Right lobe of liver (tissue), 6 donors: ENCODE measurements around the gene CCDC71L. TPM values are rescaled to one million over a fixed set of nuclear protein-coding genes. Genes with fewer than 3 reads are reported as not detected.
"Not testable (repeated sequence)": the region's sequence is repeated elsewhere in the genome, so short reads cannot be mapped to it uniquely, and the experiment has no call there.

Experiments used
- ATAC-seq, 4 donors: fragments of 200-7000 bp; cut with Tn5 transposase; one replicate each; pipeline ENCODE4 v1.9.1; 2020; ENCODE audit warnings: mild to moderate bottlenecking in 4 of 4, moderate library complexity in 4 of 4
- DNase-seq, 3 donors: peaks; one replicate each; pipeline ENCODE4 v3.0.0-alpha.2; 2020
- H3K27ac ChIP-seq, 3 donors: fragments of 200-600 bp; one replicate each; pipeline ENCODE4 v1.8.0; 2022
- H3K27me3 ChIP-seq, 2 donors: fragments of 200-600 bp; one replicate each; pipeline ENCODE4 v1.8.0; 2022
- H3K36me3 ChIP-seq, 4 donors: fragments of 200-600 bp; sonication (generic) in 1 of 4; one replicate each; pipeline versions ENCODE4 v1.5.1 to v1.8.0; 2017 to 2022; ENCODE audit warnings: control low read depth in 1 of 4
- H3K4me1 ChIP-seq, 4 donors: fragments of 200-600 bp; sonication (generic) in 1 of 4; one replicate each; pipeline versions ENCODE4 v1.5.1 to v1.8.0; 2017 to 2022; ENCODE audit warnings: control low read depth in 1 of 4
- H3K4me3 ChIP-seq, 3 donors: fragments of 200-600 bp; one replicate each; pipeline ENCODE4 v1.8.0; 2022
- H3K9me3 ChIP-seq, 4 donors: fragments of 200-600 bp; sonication (generic) in 1 of 4; one replicate each; pipeline versions ENCODE4 v1.5.1 to v1.8.0; 2017 to 2022; ENCODE audit warnings: control low read depth in 1 of 4
- POLR2A ChIP-seq: fragments of 450-650 bp; IDR thresholded peaks from one replicate; pipeline ENCODE4 v1.6.1; 2017; ENCODE audit warnings: antibody characterized with exemption, mild to moderate bottlenecking
- WGBS: methylation state at CpG from one replicate; pipeline ENCODE4 v1.1.6; 2018; ENCODE audit warnings: low coverage, low lambda C conversion rate; ENCODE audit not compliant: insufficient coverage; ENCODE audit errors: missing lambda C conversion rate; 5-methylcytosine and 5-hydroxymethylcytosine counted together
- intact Hi-C, 2 donors: fragments of 100-400 bp; cut with DNase I; formaldehyde crosslinking; loops; one replicate each; pipeline versions ENCODE4 v1.11.2 to v1.14.1; 2022
- total RNA-seq, 6 experiments: library from RNA; depleted of rRNA in 2 of 6; stranded (reverse); fragments of >200 nt in 2 of 6; fragmentation: NEBNext Ultra II Directional in 3 of 6; extraction: Animal tissue kit (Norgen Biotek cat#: 25700) in 3 of 6; gene quantifications; one replicate each; pipeline versions ENCODE4 v1.1.0 to v1.2.4, GENCODE V29; 2016 to 2023
- TF ChIP-seq, protein P1 (sequence below), 4 donors: fragments of 200-600 bp in 3 of 4; fragments of 450-650 bp in 1 of 4; IDR thresholded peaks; one replicate each; pipeline versions ENCODE4 v1.5.1 to v1.8.0; 2016 to 2022; ENCODE audit warnings: antibody characterized with exemption in 4 of 4, mild to moderate bottlenecking in 2 of 4
- donor health status: DM: no; HTN: yes; CAD: no.
- donor health status: DM: no; HTN: no; CAD: no.
- donor health status: DM: no; HTN: no; CAD: no.
- donor health status: DM: no; HTN: yes; CAD: no.
- donor health status: DM: no; HTN: yes; CAD: no.

CCDC71L gene
- total RNA-seq, 6 experiments from 2014 or later, result 8.6 to 45.7 (median 22.6) TPM

DNA sequence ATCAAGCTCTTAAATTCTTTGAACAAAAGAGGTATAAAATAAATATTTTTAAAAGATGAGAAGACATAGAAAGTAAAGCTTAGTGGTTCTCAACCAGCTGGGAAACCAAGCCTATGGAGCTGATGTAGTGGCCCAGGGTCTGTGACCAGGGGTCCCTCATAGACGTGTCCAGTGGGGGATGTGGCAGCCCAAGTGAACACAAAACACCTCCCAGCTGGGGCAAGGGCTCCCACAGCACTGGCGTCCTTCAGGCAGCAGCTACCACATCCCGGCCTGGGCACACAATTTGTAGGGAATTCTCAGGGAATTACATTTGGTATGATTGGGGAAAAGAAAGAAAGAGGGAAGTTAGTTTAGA is 17.8 kb upstream of the CCDC71L start:
- no peak overlapping the region for H3K4me3 ChIP-seq
- no peak overlapping the region for H3K27ac ChIP-seq
- H3K9me3 ChIP-seq, result no peaks in the 10 kb centered on the region
- ATAC-seq (no peak), DNase-seq (no peak)
- intact Hi-C loops, result no loop called here
- H3K4me1 ChIP-seq, result no peaks in the 10 kb centered on the region
- H3K27me3 ChIP-seq, result no peaks in the 10 kb centered on the region
- TF ChIP-seq, protein P1, sequence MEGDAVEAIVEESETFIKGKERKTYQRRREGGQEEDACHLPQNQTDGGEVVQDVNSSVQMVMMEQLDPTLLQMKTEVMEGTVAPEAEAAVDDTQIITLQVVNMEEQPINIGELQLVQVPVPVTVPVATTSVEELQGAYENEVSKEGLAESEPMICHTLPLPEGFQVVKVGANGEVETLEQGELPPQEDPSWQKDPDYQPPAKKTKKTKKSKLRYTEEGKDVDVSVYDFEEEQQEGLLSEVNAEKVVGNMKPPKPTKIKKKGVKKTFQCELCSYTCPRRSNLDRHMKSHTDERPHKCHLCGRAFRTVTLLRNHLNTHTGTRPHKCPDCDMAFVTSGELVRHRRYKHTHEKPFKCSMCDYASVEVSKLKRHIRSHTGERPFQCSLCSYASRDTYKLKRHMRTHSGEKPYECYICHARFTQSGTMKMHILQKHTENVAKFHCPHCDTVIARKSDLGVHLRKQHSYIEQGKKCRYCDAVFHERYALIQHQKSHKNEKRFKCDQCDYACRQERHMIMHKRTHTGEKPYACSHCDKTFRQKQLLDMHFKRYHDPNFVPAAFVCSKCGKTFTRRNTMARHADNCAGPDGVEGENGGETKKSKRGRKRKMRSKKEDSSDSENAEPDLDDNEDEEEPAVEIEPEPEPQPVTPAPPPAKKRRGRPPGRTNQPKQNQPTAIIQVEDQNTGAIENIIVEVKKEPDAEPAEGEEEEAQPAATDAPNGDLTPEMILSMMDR (IDR thresholded peaks at IDR 0.05), result no peak
- TF ChIP-seq POLR2A, result no peak
- no peaks in the 10 kb centered on the region for H3K36me3 ChIP-seq
- WGBS, result 75% methylated on average over 3 of the region's 3 CpGs

DNA sequence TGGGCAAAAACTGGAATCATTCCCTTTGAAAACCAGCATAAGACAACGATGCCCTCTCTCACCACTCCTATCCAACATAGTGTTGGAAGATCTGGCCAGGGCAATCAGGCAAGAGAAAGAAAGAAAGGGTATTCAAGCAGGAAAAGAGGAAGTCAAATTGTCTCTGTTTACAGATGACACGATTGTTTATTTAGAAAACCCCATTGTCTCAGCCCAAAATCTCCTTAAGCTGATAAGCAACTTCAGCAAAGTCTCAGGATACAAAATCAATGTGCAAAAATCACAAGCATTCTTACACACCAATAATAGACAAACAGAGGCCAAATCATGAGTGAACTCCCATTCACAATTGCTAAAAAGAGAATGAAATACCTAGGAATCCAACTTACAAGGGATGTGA is 15.5 kb upstream of the CCDC71L start:
- DNase-seq, ATAC-seq, H3K36me3 ChIP-seq, H3K27ac ChIP-seq, H3K4me1 ChIP-seq, H3K4me3 ChIP-seq, H3K27me3 ChIP-seq, intact Hi-C loops, H3K9me3 ChIP-seq: not testable (repeated sequence)
- WGBS, result 37% methylated on average over 2 of the region's 2 CpGs

DNA sequence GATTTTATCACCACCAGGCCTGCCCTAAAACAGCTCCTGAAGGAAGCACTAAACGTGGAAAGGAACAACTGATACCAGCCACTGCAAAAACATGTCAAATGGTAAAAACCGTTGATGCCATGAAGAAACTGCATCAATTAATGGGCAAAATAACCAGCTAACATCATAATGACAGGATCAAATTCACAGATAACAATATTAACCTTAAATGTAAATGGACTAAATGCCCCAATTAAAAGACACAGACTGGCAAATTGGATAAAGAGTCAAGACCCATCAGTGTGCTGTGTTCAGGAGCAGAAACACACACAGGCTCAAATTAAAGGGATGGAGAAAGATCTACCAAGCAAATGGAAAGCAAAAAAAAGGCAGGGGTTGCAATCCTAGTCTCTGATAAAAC is 12.7 kb upstream of the CCDC71L start:
- H3K36me3 ChIP-seq, intact Hi-C loops, H3K27me3 ChIP-seq, ATAC-seq, H3K9me3 ChIP-seq, H3K27ac ChIP-seq, H3K4me3 ChIP-seq, H3K4me1 ChIP-seq, DNase-seq: not testable (repeated sequence)
- 52% methylated on average over 2 of the region's 2 CpGs for WGBS

DNA sequence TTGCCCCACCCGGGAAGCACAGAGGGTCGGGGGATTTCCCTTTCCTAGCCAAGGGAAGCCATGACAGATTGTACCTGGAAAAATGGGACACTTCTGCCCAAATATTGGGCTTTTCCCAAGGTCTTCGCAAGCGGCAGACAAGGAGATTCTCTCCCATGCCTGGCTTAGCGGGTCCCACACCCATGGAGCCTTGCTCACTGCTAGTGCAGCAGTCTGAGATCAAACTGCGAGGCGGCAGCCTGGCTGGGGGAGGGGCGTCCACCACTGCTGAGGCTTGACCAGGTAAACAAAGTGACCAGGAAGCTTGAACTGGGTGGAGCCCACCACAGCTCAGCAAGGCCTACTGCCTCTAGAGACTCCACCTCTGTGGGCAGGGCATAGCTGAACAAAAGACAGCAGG is 11.0 kb upstream of the CCDC71L start:
- H3K36me3 ChIP-seq, intact Hi-C loops, ATAC-seq, H3K9me3 ChIP-seq, H3K27me3 ChIP-seq, H3K4me3 ChIP-seq, H3K4me1 ChIP-seq, H3K27ac ChIP-seq, DNase-seq: not testable (repeated sequence)
- no CpG with 5 or more reads among the region's 8 CpGs for WGBS

DNA sequence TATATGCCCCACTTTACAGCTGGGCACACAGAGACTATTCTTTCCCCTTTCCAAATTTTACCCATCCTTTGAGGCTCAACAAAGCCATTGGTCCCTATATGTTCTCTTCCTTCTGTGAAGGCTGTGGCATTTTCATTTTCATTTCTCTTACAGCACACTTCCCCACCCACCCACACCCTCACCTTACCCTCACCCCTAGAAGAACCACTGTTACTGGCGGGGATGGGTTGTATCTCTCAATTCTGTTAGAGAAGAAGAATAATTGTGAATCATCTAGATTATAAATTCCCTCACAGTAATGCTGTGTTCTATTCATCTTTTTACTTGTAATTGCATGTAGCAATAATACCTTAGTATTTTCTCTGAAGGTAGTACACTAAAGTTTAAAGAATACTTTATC is 10.2 kb upstream of the CCDC71L start:
- Histone ChIP-seq H3K36me3 (no peaks in the 10 kb centered on the region), H3K4me1 (no peaks in the 10 kb centered on the region), H3K4me3 (no peak overlapping the region), H3K27ac (no peak overlapping the region), H3K27me3 (no peaks in the 10 kb centered on the region), H3K9me3 (no peaks in the 10 kb centered on the region)
- DNase-seq (no peak), ATAC-seq (no peak)
- intact Hi-C loops, result no loop called here
- WGBS, result 100% methylated on average over 1 of the region's 1 CpG
- TF ChIP-seq, protein P1 (IDR thresholded peaks at IDR 0.05), result no peak
- TF ChIP-seq POLR2A, result no peak

DNA sequence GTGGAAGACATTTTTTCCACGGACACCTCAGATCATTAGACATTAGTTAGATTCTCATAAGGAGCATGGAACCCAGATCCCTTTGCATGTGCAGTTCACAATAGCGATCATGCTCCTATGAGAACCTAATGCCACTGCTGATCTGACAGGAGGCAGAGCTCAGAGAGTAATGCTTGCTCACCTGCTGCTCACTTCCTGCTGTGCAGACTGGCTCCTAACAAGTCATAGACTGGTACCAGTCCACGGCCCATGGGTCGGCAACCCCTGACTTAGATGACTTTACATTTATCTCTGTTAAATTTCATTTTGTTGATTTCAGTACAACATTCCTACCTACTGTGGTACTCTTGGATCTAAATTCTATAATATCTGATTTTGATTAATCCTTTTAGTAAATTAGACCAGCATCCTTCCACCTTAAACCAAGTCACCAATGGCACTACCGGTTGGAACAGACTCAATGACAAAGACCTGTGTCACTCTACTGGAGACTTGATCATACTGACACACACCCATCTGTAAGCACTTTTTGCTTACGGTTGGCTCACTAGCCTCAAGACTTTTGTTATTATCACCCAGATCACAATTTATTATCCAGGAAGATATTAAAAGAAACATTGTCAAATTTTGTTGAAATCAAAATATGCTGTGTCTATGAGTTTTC is 8.0 kb upstream of the CCDC71L start:
- 79% methylated on average over 5 of the region's 6 CpGs for WGBS
- H3K27ac ChIP-seq, result no peak overlapping the region
- no peaks in the 10 kb centered on the region for H3K36me3 ChIP-seq
- no peaks in the 10 kb centered on the region for H3K4me1 ChIP-seq
- H3K4me3 ChIP-seq, result no peak overlapping the region
- no peaks in the 10 kb centered on the region for H3K27me3 ChIP-seq
- no peaks in the 10 kb centered on the region for H3K9me3 ChIP-seq
- ATAC-seq, result no peak
- DNase-seq, result no peak
- TF ChIP-seq POLR2A, result no peak
- TF ChIP-seq, protein P1 (IDR thresholded peaks at IDR 0.05), result no peak
- intact Hi-C loops, result loop anchor here in 1 of 2 donors (10.0 kb wide), 1 partner anchor 66 kb away; no protein-coding TSS in a partner anchor
